H9 (cell line): ENCODE results near the gene ZSCAN2. TPM values are rescaled to one million over a fixed set of nuclear protein-coding genes. Genes with fewer than 3 reads are reported as not detected.

Source experiments
- DNase-seq: peaks from one replicate; pipeline ENCODE4 v3.0.0-alpha.2; 2017
- H2AFZ ChIP-seq: one replicate; pipeline ENCODE4 v1.6.1; 2013; ENCODE audit warnings: mild to moderate bottlenecking, low read length, control low read depth, moderate library complexity
- H2AK5ac ChIP-seq: 2 replicates; pipeline ENCODE4 v1.6.1; 2013; ENCODE audit warnings: low read length, control low read depth, mixed read lengths; ENCODE audit not compliant: insufficient read length
- H2BK120ac ChIP-seq: one replicate; pipeline ENCODE4 v1.6.1; 2013; ENCODE audit warnings: low read depth, mild to moderate bottlenecking, low read length, control low read depth, inconsistent platforms; ENCODE audit not compliant: poor library complexity, severe bottlenecking
- H2BK12ac ChIP-seq: 2 replicates; pipeline ENCODE4 v1.6.1; 2013; ENCODE audit warnings: low read length, control low read depth, mixed read lengths, low read depth; ENCODE audit not compliant: insufficient read length
- H2BK15ac ChIP-seq: 2 replicates; pipeline ENCODE4 v1.6.1; 2013; ENCODE audit warnings: low read depth, low read length, control low read depth
- H2BK20ac ChIP-seq: one replicate; pipeline ENCODE4 v1.6.1; 2013; ENCODE audit warnings: low read depth, mild to moderate bottlenecking, low read length, control low read depth, inconsistent platforms; ENCODE audit not compliant: poor library complexity, severe bottlenecking
- H2BK5ac ChIP-seq: 2 replicates; pipeline ENCODE4 v1.6.1; 2013; ENCODE audit warnings: low read length, control low read depth, mixed read lengths; ENCODE audit not compliant: insufficient read length
- H3K14ac ChIP-seq: 2 replicates; pipeline ENCODE4 v1.6.1; 2013; ENCODE audit warnings: low read length, control low read depth; ENCODE audit not compliant: insufficient read depth
- H3K18ac ChIP-seq: 2 replicates; pipeline ENCODE4 v1.6.1; 2013; ENCODE audit warnings: low read depth, mild to moderate bottlenecking, mixed read lengths, low read length, control low read depth; ENCODE audit not compliant: insufficient read length
- H3K23ac ChIP-seq: 2 replicates; pipeline ENCODE4 v1.6.1; 2013; ENCODE audit warnings: low read length, control low read depth, mixed read lengths, low read depth; ENCODE audit not compliant: insufficient read length
- H3K23me2 ChIP-seq: 2 replicates; pipeline ENCODE4 v1.6.1; 2013; ENCODE audit warnings: low read depth, mild to moderate bottlenecking, mixed read lengths, low read length, control low read depth; ENCODE audit not compliant: insufficient read length, poor library complexity, severe bottlenecking
- H3K27ac ChIP-seq: 2 replicates; pipeline ENCODE4 v1.5.1; 2013; ENCODE audit warnings: low read length, control low read depth, mixed read lengths, low read depth; ENCODE audit not compliant: insufficient read length
- H3K27me3 ChIP-seq: 2 replicates; pipeline ENCODE4 v1.6.1; 2013; ENCODE audit warnings: low read length, control low read depth, inconsistent platforms; ENCODE audit not compliant: insufficient read depth
- H3K4ac ChIP-seq: 2 replicates; pipeline ENCODE4 v1.6.1; 2013; ENCODE audit warnings: low read depth, mild to moderate bottlenecking, control low read depth, inconsistent platforms, low read length, moderate library complexity
- H3K4me1 ChIP-seq: 2 replicates; pipeline ENCODE4 v1.6.1; 2013; ENCODE audit warnings: low read length, control low read depth, inconsistent platforms; ENCODE audit not compliant: insufficient read depth
- H3K4me2 ChIP-seq: 2 replicates; pipeline ENCODE4 v1.6.1; 2013; ENCODE audit warnings: low read length, control low read depth, mixed read lengths; ENCODE audit not compliant: insufficient read length, insufficient read depth
- H3K56ac ChIP-seq: 2 replicates; pipeline ENCODE4 v1.6.1; 2013; ENCODE audit warnings: low read depth, mild to moderate bottlenecking, mixed read lengths, low read length, control low read depth; ENCODE audit not compliant: insufficient read length
- H3K79me1 ChIP-seq: 2 replicates; pipeline ENCODE4 v1.6.1; 2013; ENCODE audit warnings: low read depth, mild to moderate bottlenecking, moderate library complexity, low read length, control low read depth, inconsistent platforms; ENCODE audit not compliant: insufficient read depth, poor library complexity, severe bottlenecking
- H3K79me2 ChIP-seq: 2 replicates; pipeline ENCODE4 v1.6.1; 2013; ENCODE audit warnings: low read length, control low read depth, inconsistent platforms; ENCODE audit not compliant: insufficient read depth
- H3K9ac ChIP-seq: 2 replicates; pipeline ENCODE4 v1.6.1; 2013; ENCODE audit warnings: low read length, control low read depth, mixed read lengths; ENCODE audit not compliant: insufficient read length; ENCODE audit errors: extremely low read depth
- H3K9me3 ChIP-seq: one replicate; pipeline ENCODE4 v1.6.1; 2013; ENCODE audit warnings: low read depth, low read length, inconsistent platforms; ENCODE audit not compliant: control insufficient read depth
- H3T11ph ChIP-seq: one replicate; pipeline ENCODE4 v1.6.1; 2013; ENCODE audit warnings: mild to moderate bottlenecking, low read length, control low read depth, inconsistent platforms
- H4K20me1 ChIP-seq: one replicate; pipeline ENCODE4 v1.6.1; 2013; ENCODE audit not compliant: control insufficient read depth, insufficient read length, insufficient read depth
- H4K5ac ChIP-seq: 2 replicates; pipeline ENCODE4 v1.6.1; 2013; ENCODE audit warnings: low read depth, mild to moderate bottlenecking, mixed read lengths, low read length, control low read depth; ENCODE audit not compliant: insufficient read length
- H4K8ac ChIP-seq: replicated peaks from 2 replicates; pipeline ENCODE4 v1.6.1; 2013; ENCODE audit warnings: low read length, control low read depth, mixed read lengths, low read depth; ENCODE audit not compliant: insufficient read length
- H4K91ac ChIP-seq: 2 replicates; pipeline ENCODE4 v1.6.1; 2013; ENCODE audit warnings: low read depth, mild to moderate bottlenecking, moderate library complexity, mixed read lengths, low read length, control low read depth; ENCODE audit not compliant: insufficient read length
- H3K27ac Mint-ChIP-seq, 3 experiments: 2 replicates in 2 of 3; 3 replicates in 1 of 3; pipeline ENCODE4 v1.8.0; 2020 to 2021; ENCODE audit warnings: mixed read lengths in 3 of 3, mild to moderate bottlenecking in 1 of 3, moderate library complexity in 1 of 3
- H3K27me3 Mint-ChIP-seq: 2 replicates; pipeline ENCODE4 v1.8.0; 2021; ENCODE audit warnings: low read depth, mild to moderate bottlenecking, moderate library complexity, mixed read lengths
- H3K36me3 Mint-ChIP-seq, 3 experiments: 2 replicates in 2 of 3; 3 replicates in 1 of 3; pipeline ENCODE4 v1.8.0; 2020 to 2021; ENCODE audit warnings: low read depth in 3 of 3, mixed read lengths in 3 of 3; ENCODE audit not compliant: insufficient read depth in 1 of 3
- H3K4me1 Mint-ChIP-seq, 2 experiments: 2 replicates each; pipeline ENCODE4 v1.8.0; 2020; ENCODE audit warnings: mixed read lengths in 2 of 2
- H3K4me3 Mint-ChIP-seq, 2 experiments: 2 replicates in 1 of 2; 3 replicates in 1 of 2; pipeline ENCODE4 v1.8.0; 2020 to 2021; ENCODE audit warnings: mild to moderate bottlenecking in 2 of 2, mixed read lengths in 2 of 2, moderate library complexity in 1 of 2
- H3K9me3 Mint-ChIP-seq, 2 experiments: 2 replicates in 1 of 2; 3 replicates in 1 of 2; pipeline ENCODE4 v1.8.0; 2020; ENCODE audit warnings: mild to moderate bottlenecking in 2 of 2, mixed read lengths in 2 of 2, moderate library complexity in 1 of 2
- CTCF ChIP-seq: fragments of 200-600 bp; sonication (generic); conservative IDR thresholded peaks from 3 replicates; pipeline ENCODE4 v1.8.0; 2021; ENCODE audit warnings: antibody characterized with exemption, mild to moderate bottlenecking
- WGBS: extraction: QIAGEN DNeasy Blood & Tissue Kit; methylation state at CpG from one replicate; pipeline ENCODE4 v1.1.7; 2013; ENCODE audit warnings: missing lambda C conversion rate, low lambda C conversion rate, mixed read lengths; ENCODE audit not compliant: insufficient read length; ENCODE audit errors: extremely low coverage; 5-methylcytosine and 5-hydroxymethylcytosine counted together
- total RNA-seq: library from RNA; stranded (reverse); gene quantifications from 2 replicates; pipeline ENCODE4 v1.2.1, GENCODE V29; 2021

Gene ZSCAN2
- total RNA-seq, 1 experiment from 2014 or later, result 28.4 TPM

GRCh38 chr15:84595660-84596059 lies 5.1 kb upstream of the ZSCAN2 start:
- peaks cover 14 to 18% of the 10 kb centered on the region in 2 experiments for H3K4me1 Mint-ChIP-seq
- H3K9me3 ChIP-seq, result no peaks in the 10 kb centered on the region
- no peak overlapping the region for H2AK5ac ChIP-seq
- H3K14ac ChIP-seq, result no peak overlapping the region
- no peak overlapping the region for H3K27ac ChIP-seq
- no peaks in the 10 kb centered on the region for H4K20me1 ChIP-seq
- peaks cover 12 to 16% of the 10 kb centered on the region in 2 experiments for H3K9me3 Mint-ChIP-seq
- H3K4ac ChIP-seq, result no peak overlapping the region
- peaks cover 0 to 16% (median 15%) of the 10 kb centered on the region in 3 experiments; a peak in 4 of 7 replicates for H3K36me3 Mint-ChIP-seq
- H4K91ac ChIP-seq, result no peak overlapping the region
- H2BK20ac ChIP-seq, result no peak overlapping the region
- H3K18ac ChIP-seq, result no peak overlapping the region
- no peak overlapping the region for H4K8ac ChIP-seq
- H4K5ac ChIP-seq, result no peak overlapping the region
- no peaks in the 10 kb centered on the region for H3K79me1 ChIP-seq
- no peak overlapping the region for H2BK5ac ChIP-seq
- no peaks in the 10 kb centered on the region; the same call in 1 of the 2 replicates for H3K4me1 ChIP-seq
- H3K79me2 ChIP-seq, result no peaks in the 10 kb centered on the region
- no peak overlapping the region for H2BK12ac ChIP-seq
- H3K23ac ChIP-seq, result no peak overlapping the region
- no peak for DNase-seq
- no peak for TF ChIP-seq CTCF
- no peaks in the 10 kb centered on the region; the same call in 1 of the 2 replicates for H3K27me3 ChIP-seq
- peaks cover 24% of the 10 kb centered on the region for H3K27me3 Mint-ChIP-seq
- H3K23me2 ChIP-seq, result peaks cover 4% of the 10 kb centered on the region
- H3K9ac ChIP-seq, result no peak overlapping the region
- no peak overlapping the region for H3K4me3 Mint-ChIP-seq
- H3K56ac ChIP-seq, result no peak overlapping the region
- no peak overlapping the region for H3K4me2 ChIP-seq
- no peak overlapping the region for H3T11ph ChIP-seq
- H2BK120ac ChIP-seq, result no peak overlapping the region
- no peak overlapping the region for H2AFZ ChIP-seq
- WGBS, result no CpG with 5 or more reads among the region's 2 CpGs
- no peak overlapping the region for H2BK15ac ChIP-seq
- no peak overlapping the region for H3K27ac Mint-ChIP-seq
